ENCODE measurements around the gene ZNF560. TPM values are rescaled to one million over a fixed set of nuclear protein-coding genes. Genes with fewer than 3 reads are reported as not detected.
"Not testable (repeated sequence)": the region's sequence is repeated elsewhere in the genome, so short reads cannot be mapped to it uniquely, and the experiment has no call there.

Gene ZNF560
- total RNA-seq (not detected), total RNA-seq (0 to 0.06 (median 0) reads per million in 29 experiments)
- total RNA-seq (2013), result not detected

GRCh38 chr19:9498183-9498902 lies at the start of gene ZNF560:
ZNF560 (minus strand) TSS chr19:9498616; CDS start chr19:9475313, 23,303 bp downstream.
- ChIA-PET CTCF (no interaction called here), POLR2A (no interaction called here)
- H3K9me3 ChIP-seq, result peaks cover 2% of the 10 kb centered on the region
- Mint-ChIP-seq H3K36me3 (peaks cover 3% of the 10 kb centered on the region), H3K9me3 (peaks cover 10 to 45% (median 16%) of the 10 kb centered on the region in 3 donors), H3K4me1 (peaks cover 0 to 6% (median 6%) of the 10 kb centered on the region in 3 donors), H3K4me3 (peak within 1 kb of the TSS in 1 of 3 donors; percentile 19), H3K27ac (no peak within 1 kb of the TSS), H3K27me3 (peaks cover 2 to 3% of the 10 kb centered on the region in 2 donors)
- no peaks in the 10 kb centered on the region for H3K36me3 ChIP-seq (ENCODE audit: control insufficient read depth in 2 of 2, extremely low read depth in 1 of 2, insufficient read depth in 1 of 2, low read length in 1 of 2)
- H3K27ac ChIP-seq (ENCODE audit: low read length), result no peak within 1 kb of the TSS
- H3K4me3 ChIP-seq (ENCODE audit: control insufficient read depth in 1 of 2, extremely low read depth in 1 of 2, low read length in 1 of 2), result peak within 1 kb of the TSS in 1 of 2 donors; percentile 35
- 13% methylated on average over 36 of the region's 44 CpGs for WGBS (ENCODE audit: insufficient coverage)
- H3K27me3 ChIP-seq (replicated peaks in 1 of 2; ENCODE audit: control insufficient read depth in 2 of 2, extremely low read depth in 1 of 2, insufficient read depth in 2 of 2, low read length in 1 of 2), result peaks cover 0 to 17% of the 10 kb centered on the region in 2 experiments
- H3K4me1 ChIP-seq (ENCODE audit: control insufficient read depth in 1 of 2, extremely low read depth in 1 of 2, insufficient read depth in 2 of 2, low read length in 2 of 2), result peaks cover 0 to 8% of the 10 kb centered on the region in 2 experiments
- DNase-seq (no peak), ATAC-seq (replicated peaks in 1 of 4) (no peak)

- Histone ChIP-seq H3K27ac (ENCODE audit: low read length) (no peak overlapping the region), H3K27me3 (replicated peaks in 1 of 2; ENCODE audit: control insufficient read depth in 2 of 2, extremely low read depth in 1 of 2, insufficient read depth in 2 of 2, low read length in 1 of 2) (peaks cover 0 to 2% of the 10 kb centered on the region in 2 experiments), H3K36me3 (ENCODE audit: control insufficient read depth in 2 of 2, extremely low read depth in 1 of 2, insufficient read depth in 1 of 2, low read length in 1 of 2) (no peaks in the 10 kb centered on the region), H3K4me1 (ENCODE audit: control insufficient read depth in 1 of 2, extremely low read depth in 1 of 2, insufficient read depth in 2 of 2, low read length in 2 of 2) (no peaks in the 10 kb centered on the region), H3K4me3 (ENCODE audit: control insufficient read depth in 1 of 2, extremely low read depth in 1 of 2, low read length in 1 of 2) (no peak overlapping the region), H3K9me3 (no peaks in the 10 kb centered on the region)
- Mint-ChIP-seq H3K4me3 (no peak overlapping the region), H3K27me3 (no peaks in the 10 kb centered on the region), H3K4me1 (no peaks in the 10 kb centered on the region), H3K9me3 (peaks cover 19 to 26% (median 20%) of the 10 kb centered on the region in 3 donors), H3K36me3 (peaks cover 17% of the 10 kb centered on the region), H3K27ac (no peak overlapping the region)
- CTCF ChIA-PET, result no interaction called here
- no peak for ATAC-seq (replicated peaks in 1 of 4)
- WGBS (ENCODE audit: insufficient coverage), result 85% methylated on average over 10 of the region's 11 CpGs
- DNase-seq, result no peak
- POLR2A ChIA-PET, result no interaction called here
Measured at GRCh38 chr19:9547870-9548269, 49.5 kb upstream of the ZNF560 start.

GRCh38 chr19:9541281-9541680 lies 42.9 kb upstream of the ZNF560 start:
- H3K9me3 ChIP-seq; H3K4me3 Mint-ChIP-seq; H3K4me3 ChIP-seq (ENCODE audit: control insufficient read depth in 1 of 2, extremely low read depth in 1 of 2, low read length in 1 of 2); H3K27me3 ChIP-seq (replicated peaks in 1 of 2; ENCODE audit: control insufficient read depth in 2 of 2, extremely low read depth in 1 of 2, insufficient read depth in 2 of 2, low read length in 1 of 2); H3K27ac ChIP-seq (ENCODE audit: low read length); H3K27me3 Mint-ChIP-seq; H3K27ac Mint-ChIP-seq; H3K36me3 ChIP-seq (ENCODE audit: control insufficient read depth in 2 of 2, extremely low read depth in 1 of 2, insufficient read depth in 1 of 2, low read length in 1 of 2); CTCF ChIA-PET; DNase-seq; POLR2A ChIA-PET; ATAC-seq (replicated peaks in 1 of 4): not testable (repeated sequence)
- WGBS (ENCODE audit: insufficient coverage), result 89% methylated on average over 8 of the region's 12 CpGs
- H3K36me3 Mint-ChIP-seq, result peaks cover 14% of the 10 kb centered on the region
- H3K4me1 ChIP-seq (ENCODE audit: control insufficient read depth in 1 of 2, extremely low read depth in 1 of 2, insufficient read depth in 2 of 2, low read length in 2 of 2), result peaks cover 5 to 21% of the 10 kb centered on the region in 2 experiments
- H3K4me1 Mint-ChIP-seq, result peaks cover 25 to 30% (median 27%) of the 10 kb centered on the region in 3 donors
- H3K9me3 Mint-ChIP-seq, result peaks cover 15 to 16% (median 16%) of the 10 kb centered on the region in 3 donors

- H3K9me3 ChIP-seq; ATAC-seq (replicated peaks in 1 of 4); H3K4me3 ChIP-seq (ENCODE audit: control insufficient read depth in 1 of 2, extremely low read depth in 1 of 2, low read length in 1 of 2); H3K27ac ChIP-seq (ENCODE audit: low read length); DNase-seq; CTCF ChIA-PET; H3K27me3 Mint-ChIP-seq; POLR2A ChIA-PET; H3K27me3 ChIP-seq (replicated peaks in 1 of 2; ENCODE audit: control insufficient read depth in 2 of 2, extremely low read depth in 1 of 2, insufficient read depth in 2 of 2, low read length in 1 of 2): not testable (repeated sequence)
- H3K36me3 ChIP-seq (ENCODE audit: control insufficient read depth in 2 of 2, extremely low read depth in 1 of 2, insufficient read depth in 1 of 2, low read length in 1 of 2), result peaks cover under 1 to 12% of the 10 kb centered on the region in 2 donors
- Mint-ChIP-seq H3K4me3 (peak overlapping the region; percentile 95 to 99 (median 96)), H3K4me1 (peaks cover 31 to 37% (median 31%) of the 10 kb centered on the region in 3 donors), H3K36me3 (peaks cover 28% of the 10 kb centered on the region), H3K9me3 (peaks cover 15 to 18% (median 16%) of the 10 kb centered on the region in 3 donors), H3K27ac (peak overlapping the region; percentile 60 to 64)
- WGBS (ENCODE audit: insufficient coverage), result 100% methylated on average over 1 of the region's 1 CpG
- H3K4me1 ChIP-seq (ENCODE audit: control insufficient read depth in 1 of 2, extremely low read depth in 1 of 2, insufficient read depth in 2 of 2, low read length in 2 of 2), result peaks cover 5 to 21% of the 10 kb centered on the region in 2 experiments
Measured at GRCh38 chr19:9539921-9540320, 41.5 kb upstream of the ZNF560 start.

- Histone ChIP-seq H3K4me1 (ENCODE audit: control insufficient read depth in 1 of 2, extremely low read depth in 1 of 2, insufficient read depth in 2 of 2, low read length in 2 of 2) (peaks cover 5 to 21% of the 10 kb centered on the region in 2 experiments), H3K27ac (ENCODE audit: low read length) (peak overlapping the region; percentile 92), H3K36me3 (ENCODE audit: control insufficient read depth in 2 of 2, extremely low read depth in 1 of 2, insufficient read depth in 1 of 2, low read length in 1 of 2) (peaks cover 7 to 19% of the 10 kb centered on the region in 2 donors)
- H3K4me3 ChIP-seq (ENCODE audit: control insufficient read depth in 1 of 2, extremely low read depth in 1 of 2, low read length in 1 of 2); H3K27me3 Mint-ChIP-seq; H3K27me3 ChIP-seq (replicated peaks in 1 of 2; ENCODE audit: control insufficient read depth in 2 of 2, extremely low read depth in 1 of 2, insufficient read depth in 2 of 2, low read length in 1 of 2); H3K9me3 ChIP-seq; ATAC-seq (replicated peaks in 1 of 4); DNase-seq; CTCF ChIA-PET; POLR2A ChIA-PET: not testable (repeated sequence)
- peak overlapping the region; percentile 92 to 97 for H3K27ac Mint-ChIP-seq
- peak overlapping the region; percentile 95 to 99 (median 96) for H3K4me3 Mint-ChIP-seq
- peaks cover 15 to 18% (median 16%) of the 10 kb centered on the region in 3 donors for H3K9me3 Mint-ChIP-seq
- peaks cover 35% of the 10 kb centered on the region for H3K36me3 Mint-ChIP-seq
- H3K4me1 Mint-ChIP-seq, result peaks cover 31 to 37% (median 31%) of the 10 kb centered on the region in 3 donors
- 96% methylated on average over 5 of the region's 6 CpGs for WGBS (ENCODE audit: insufficient coverage)
Measured at GRCh38 chr19:9539201-9539600, 40.8 kb upstream of the ZNF560 start.

- ChIA-PET CTCF (no interaction called here), POLR2A (no interaction called here)
- peak; percentile 91 to 96 (median 94) for ATAC-seq (replicated peaks in 1 of 4)
- peaks cover 31 to 37% (median 31%) of the 10 kb centered on the region in 3 donors for H3K4me1 Mint-ChIP-seq
- H3K27me3 Mint-ChIP-seq, result no peaks in the 10 kb centered on the region
- H3K27ac ChIP-seq (ENCODE audit: low read length), result peak within 1 kb of the TSS; percentile 92
- H3K36me3 ChIP-seq (ENCODE audit: control insufficient read depth in 2 of 2, extremely low read depth in 1 of 2, insufficient read depth in 1 of 2, low read length in 1 of 2), result peaks cover 12 to 27% of the 10 kb centered on the region in 2 donors
- peaks cover 43% of the 10 kb centered on the region for H3K36me3 Mint-ChIP-seq
- peak within 1 kb of the TSS; percentile 92 to 97 for H3K27ac Mint-ChIP-seq
- H3K4me1 ChIP-seq (ENCODE audit: control insufficient read depth in 1 of 2, extremely low read depth in 1 of 2, insufficient read depth in 2 of 2, low read length in 2 of 2), result peaks cover 5 to 21% of the 10 kb centered on the region in 2 experiments
- H3K9me3 Mint-ChIP-seq, result peaks cover 20 to 25% (median 23%) of the 10 kb centered on the region in 3 donors
- H3K9me3 ChIP-seq, result no peaks in the 10 kb centered on the region
- DNase-seq, result peak; percentile 68 to 93 (median 87)
- H3K4me3 ChIP-seq (ENCODE audit: control insufficient read depth in 1 of 2, extremely low read depth in 1 of 2, low read length in 1 of 2), result peak within 1 kb of the TSS; percentile 98
- no peaks in the 10 kb centered on the region for H3K27me3 ChIP-seq (replicated peaks in 1 of 2; ENCODE audit: control insufficient read depth in 2 of 2, extremely low read depth in 1 of 2, insufficient read depth in 2 of 2, low read length in 1 of 2)
- H3K4me3 Mint-ChIP-seq, result peak within 1 kb of the TSS; percentile 95 to 99 (median 96)
- 1% methylated on average over 45 of the region's 49 CpGs for WGBS (ENCODE audit: insufficient coverage)
Measured at GRCh38 chr19:9538183-9539058, 40.0 kb upstream of the ZNF560 start, which contains the start of gene ZNF426. ZNF426 (minus strand) TSS chr19:9538645; CDS start chr19:9536232, 2,413 bp downstream.

Measured in T-cell (primary cell).